Activated CD8-positive, alpha-beta memory T cell treated with anti-CD3 and anti-CD28 coated beads, Interleukin-2, amount 50 U/mL, for 24 hours (primary cell): Measurements from ENCODE around the gene BLOC1S1.

ENCODE experiments used
- DNase-seq: peaks from one replicate; pipeline ENCODE4 v3.0.0-alpha.2; 2020; ENCODE audit errors: extremely low read depth

The BLOC1S1 gene

GRCh38 chr12:55728186-55728938 is 12.5 kb downstream of the BLOC1S1 start:
- no peak for DNase-seq

- DNase-seq, result no peak
Measured at GRCh38 chr12:55728939-55729818, 13.3 kb downstream of the BLOC1S1 start, which contains the start of gene CD63. TSS of gene CD63 (minus strand) at chr12:55729009. CDS start at chr12:55728341, 668 bp downstream.

DNA sequence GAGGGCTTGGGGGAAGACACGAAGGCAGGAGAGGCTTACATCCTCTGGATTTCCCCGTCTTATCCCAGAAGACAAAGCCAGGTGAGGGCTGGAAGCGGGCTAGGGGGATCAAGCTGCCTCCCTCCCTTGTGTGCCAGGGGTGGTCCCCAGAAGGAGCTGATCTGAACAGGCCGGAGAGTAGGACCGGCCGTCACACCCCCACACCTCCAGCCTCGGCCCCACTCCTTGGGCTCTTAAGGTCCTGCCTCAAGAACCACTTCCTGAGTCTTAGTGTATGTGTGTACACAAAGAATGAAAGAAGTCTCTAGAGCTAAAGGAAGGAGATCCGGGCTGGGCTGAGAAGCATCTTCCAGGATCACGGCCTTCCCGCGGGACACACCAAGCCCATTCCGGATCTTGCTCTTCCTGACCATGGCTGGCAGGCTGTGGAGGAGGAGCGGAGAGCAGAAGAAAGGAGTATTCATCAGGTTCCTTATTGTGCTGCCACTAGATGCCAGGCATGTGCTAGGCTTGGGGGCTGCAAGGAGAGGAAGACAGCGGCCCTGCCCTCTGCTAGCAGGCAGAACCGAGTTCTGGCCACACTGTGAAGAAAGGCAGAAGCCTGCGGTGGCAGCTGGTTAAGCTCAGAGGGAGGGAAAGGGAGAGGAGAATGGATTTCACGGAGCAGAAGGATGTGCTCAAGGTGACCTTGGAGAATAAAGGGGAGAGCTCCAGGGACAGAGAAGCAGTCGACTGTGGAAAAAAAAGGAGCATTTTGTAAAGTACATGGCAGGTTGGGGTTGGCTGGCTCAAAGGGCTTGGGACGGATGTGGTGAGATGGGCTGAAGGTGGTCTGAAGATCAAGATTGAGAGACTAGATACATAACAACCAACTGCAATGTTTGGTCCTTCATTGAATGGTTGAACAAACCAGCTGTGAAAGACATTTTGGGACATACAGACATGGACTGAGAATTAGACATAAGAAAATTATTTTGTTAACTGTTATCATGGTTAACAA is 14.3 kb downstream of the BLOC1S1 start:
- DNase-seq, result no peak

- no peak for DNase-seq
Measured at GRCh38 chr12:55732288-55732687, 16.4 kb downstream of the BLOC1S1 start.

GRCh38 chr12:55733021-55733555 is 17.2 kb downstream of the BLOC1S1 start:
- DNase-seq, result no peak

DNA sequence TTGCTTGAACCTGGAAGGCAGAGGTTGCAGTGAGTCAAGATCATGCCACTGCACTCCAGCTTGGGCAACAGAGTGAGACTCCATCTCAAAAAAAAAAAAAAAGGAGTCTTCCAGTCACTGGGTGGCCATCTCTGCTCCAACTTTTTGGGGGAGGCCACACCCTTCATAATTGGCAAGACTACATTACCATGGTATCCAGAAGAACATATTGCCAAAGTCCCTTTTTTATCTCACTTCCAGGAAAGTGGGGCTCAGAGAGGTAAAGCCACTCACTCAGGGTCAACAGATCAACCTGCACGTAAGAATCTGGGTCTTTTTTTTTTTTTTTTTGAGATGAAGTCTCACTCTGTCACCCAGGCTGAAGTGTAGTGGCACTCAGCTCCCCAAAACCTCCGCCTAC is 18.0 kb downstream of the BLOC1S1 start:
- no peak for DNase-seq

GRCh38 chr12:55734595-55734994 is 18.7 kb downstream of the BLOC1S1 start:
- DNase-seq, result no peak

DNA sequence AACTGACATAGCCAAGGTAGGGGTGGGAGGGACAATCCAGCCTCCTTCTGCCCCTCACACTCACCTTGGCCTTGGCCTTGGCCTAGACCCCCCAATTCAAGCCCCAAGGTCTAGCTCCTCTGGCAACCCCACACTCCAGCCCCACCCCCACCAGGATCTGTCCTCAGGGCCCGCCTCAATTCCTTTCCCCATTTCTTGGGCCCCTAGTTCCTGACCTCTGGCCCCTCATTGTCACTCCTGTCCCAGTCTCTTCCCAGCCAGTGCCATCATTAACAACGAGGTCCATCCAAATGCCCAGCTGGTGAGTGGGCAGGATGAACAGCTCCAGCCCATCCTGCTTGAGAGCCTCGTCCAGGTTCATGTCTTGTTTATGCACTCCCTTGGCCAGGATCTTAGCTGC is 20.2 kb downstream of the BLOC1S1 start:
- no peak for DNase-seq

DNA sequence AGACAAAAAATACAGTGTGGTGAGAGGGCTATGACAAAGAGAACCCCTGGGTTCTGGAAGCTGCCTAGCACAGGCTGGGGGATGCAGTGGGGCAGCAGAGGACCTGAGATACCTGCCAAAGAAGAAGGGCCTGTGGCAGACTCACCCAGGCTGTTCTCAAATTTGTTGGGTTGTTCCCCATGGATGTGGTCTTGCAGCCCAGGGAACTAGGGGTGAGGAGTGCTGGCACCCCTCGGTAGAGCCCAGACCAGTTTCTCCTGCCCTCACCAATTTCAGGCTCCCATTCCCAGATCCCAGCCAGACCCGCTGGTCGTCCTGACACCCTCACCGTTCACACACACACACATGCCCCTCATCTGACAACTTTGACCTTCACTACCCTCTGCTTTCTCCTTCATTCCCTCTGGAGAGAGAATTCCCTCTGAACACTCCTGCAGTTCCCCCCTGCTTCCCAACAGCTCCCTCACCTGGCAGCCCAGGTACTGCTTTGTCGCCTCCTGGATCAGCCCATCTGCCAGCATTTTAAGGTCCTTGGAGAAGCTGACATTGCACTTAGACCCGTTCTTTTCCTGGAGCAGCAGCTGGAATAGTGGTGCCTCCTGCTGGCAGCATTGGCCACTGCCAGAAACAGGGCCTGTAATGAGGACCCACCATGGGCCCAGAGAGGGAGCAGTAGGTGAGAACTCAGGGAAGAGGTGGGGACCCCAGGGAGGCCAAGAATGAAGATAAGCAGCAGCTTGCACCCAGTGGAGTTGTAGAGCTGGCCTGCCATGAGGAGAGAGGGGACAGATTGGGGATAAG is 21.1 kb downstream of the BLOC1S1 start:
- no peak for DNase-seq

GRCh38 chr12:55737581-55738122 is 21.8 kb downstream of the BLOC1S1 start:
- DNase-seq, result no peak

- no peak for DNase-seq
Measured at GRCh38 chr12:55738123-55739024, 22.5 kb downstream of the BLOC1S1 start.

- no peak for DNase-seq
Measured at GRCh38 chr12:55739025-55739378, 23.2 kb downstream of the BLOC1S1 start.

- no peak for DNase-seq
Measured at GRCh38 chr12:55741931-55742680, 26.3 kb downstream of the BLOC1S1 start.

DNA sequence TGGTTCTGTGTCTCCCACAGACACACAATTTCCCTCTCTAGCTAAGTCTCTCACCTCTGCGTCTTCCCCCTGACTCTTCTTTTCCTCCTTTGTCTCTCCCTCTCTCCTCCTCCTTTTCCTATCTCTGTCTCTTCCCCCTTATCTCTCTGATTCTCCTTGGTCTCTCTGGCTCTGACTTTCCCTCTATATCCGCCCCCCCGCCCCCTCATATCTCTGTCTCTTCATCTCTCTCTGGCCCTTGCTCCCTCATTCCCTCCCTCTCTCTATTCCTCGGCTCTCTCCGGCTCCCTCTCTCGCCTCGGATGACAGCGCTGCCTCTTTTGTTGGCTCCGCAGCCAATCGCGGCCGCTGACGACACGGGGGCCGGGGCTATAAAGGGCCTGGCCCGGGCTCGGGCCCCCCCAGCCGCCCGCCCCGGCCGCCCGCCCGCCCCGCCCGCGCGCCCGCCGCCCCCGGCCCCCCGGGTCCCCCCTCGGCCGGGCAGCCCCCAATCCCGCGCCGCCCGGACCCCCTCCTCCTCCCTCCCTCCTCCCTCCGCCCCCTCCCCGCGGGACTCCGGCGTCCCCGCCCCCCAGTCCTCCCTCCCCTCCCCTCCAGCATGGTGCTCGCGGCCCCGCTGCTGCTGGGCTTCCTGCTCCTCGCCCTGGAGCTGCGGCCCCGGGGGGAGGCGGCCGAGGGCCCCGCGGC is 27.0 kb downstream of the BLOC1S1 start, which contains the start of gene GDF11:
Gene GDF11 (plus strand): TSS at position 404 of the 687 bp plus-strand sequence. CDS start 195 bp downstream, at position 599.
- DNase-seq, result no peak

DNA sequence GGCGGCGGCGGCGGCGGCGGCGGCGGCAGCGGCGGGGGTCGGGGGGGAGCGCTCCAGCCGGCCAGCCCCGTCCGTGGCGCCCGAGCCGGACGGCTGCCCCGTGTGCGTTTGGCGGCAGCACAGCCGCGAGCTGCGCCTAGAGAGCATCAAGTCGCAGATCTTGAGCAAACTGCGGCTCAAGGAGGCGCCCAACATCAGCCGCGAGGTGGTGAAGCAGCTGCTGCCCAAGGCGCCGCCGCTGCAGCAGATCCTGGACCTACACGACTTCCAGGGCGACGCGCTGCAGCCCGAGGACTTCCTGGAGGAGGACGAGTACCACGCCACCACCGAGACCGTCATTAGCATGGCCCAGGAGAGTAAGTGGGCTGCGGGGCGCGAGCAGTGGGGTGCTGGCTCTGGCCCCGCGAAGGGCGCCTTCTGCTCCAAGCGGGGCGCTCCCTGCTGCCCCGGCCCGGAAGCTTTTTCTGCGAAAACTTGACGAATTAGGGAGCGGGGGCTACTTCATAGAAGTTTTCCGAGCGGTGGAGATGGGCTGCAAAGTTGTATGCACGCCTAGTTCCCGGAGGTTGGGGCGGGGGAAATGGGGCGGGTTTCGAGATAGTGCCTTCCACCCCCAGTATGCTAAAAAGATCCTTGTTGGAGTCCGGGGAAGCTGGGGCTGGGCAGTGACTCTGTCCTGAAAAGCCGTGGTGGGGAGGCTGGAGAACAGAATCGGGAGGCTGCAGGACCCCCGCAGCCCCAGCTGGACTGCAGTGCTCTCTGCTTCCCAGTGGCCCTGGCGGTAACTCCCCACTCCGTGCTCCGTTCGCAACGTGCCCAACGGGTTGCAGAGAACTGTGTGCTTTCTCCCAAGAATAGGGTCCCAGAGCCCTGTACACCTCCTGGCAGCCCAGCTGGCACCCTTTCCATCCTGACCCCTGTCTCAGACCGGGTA is 27.8 kb downstream of the BLOC1S1 start:
- no peak for DNase-seq

GRCh38 chr12:55744340-55745030 is 28.6 kb downstream of the BLOC1S1 start:
- DNase-seq, result no peak
